K562 (cell line): ENCODE data around the gene KCNMB2. TPM values are rescaled to one million over a fixed set of nuclear protein-coding genes. Genes with fewer than 3 reads are reported as not detected.

Experiments used
- ATAC-seq: fragments of 200-7000 bp; cut with Tn5 transposase; 3 replicates; pipeline ENCODE4 v1.9.1; 2020; ENCODE audit warnings: moderate library complexity
- BruUV-seq: library from RNA; stranded (reverse); fragments of 400-500 nt; replicated peaks from 2 replicates; lab custom pipeline; 2021; lab: Mats Ljungman, UMichigan
- CTCF ChIA-PET: fragments of 300-600 bp; formaldehyde crosslinking; extraction: SDS; loops from one replicate; lab custom pipeline; 2021; ENCODE audit warnings: low intra/inter-chr PET ratio; lab: Yijun Ruan, JAX
- POLR2A ChIA-PET: fragments of 300-600, 350-650 bp; sonication (Branson Sonifier 250); formaldehyde crosslinking; extraction: SDS; loops from one replicate; lab custom pipeline; 2021; ENCODE audit warnings: antibody characterized with exemption, inconsistent platforms; lab: Yijun Ruan, JAX
- DNase-seq, 4 experiments: peaks; one replicate each; pipeline versions ENCODE4 v3.0.0 to v3.0.0-alpha.2; 2011 to 2018; ENCODE audit warnings: low spot score in 3 of 4, mixed read lengths in 3 of 4; ENCODE audit errors: extremely low read depth in 1 of 4
- FAIRE-seq: peaks from 2 replicates; lab custom pipeline; 2011; peaks lifted over from hg19 to GRCh38; lab: Jason Lieb, UNC
- H2AFZ ChIP-seq: 2 replicates; pipeline ENCODE4 v1.6.0; 2011; ENCODE audit warnings: low read depth, low read length, control low read depth, inconsistent platforms
- H3K27ac ChIP-seq: fragments of 200-600 bp; 3 replicates; pipeline ENCODE4 v1.8.0; 2011; ENCODE audit warnings: low read depth, mild to moderate bottlenecking, control low read depth, inconsistent platforms, low read length, moderate library complexity, mixed read lengths; ENCODE audit errors: extremely low read depth
- H3K27me3 ChIP-seq, 2 experiments: fragments of 300-600 bp in 1 of 2; 2 replicates in 1 of 2; 3 replicates in 1 of 2; pipeline versions ENCODE4 v1.6.0 to v1.8.0; 2011; ENCODE audit warnings: inconsistent platforms in 2 of 2, low read length in 2 of 2, mild to moderate bottlenecking in 1 of 2, mixed read lengths in 1 of 2, moderate library complexity in 1 of 2; ENCODE audit not compliant: control insufficient read depth in 2 of 2, insufficient read depth in 2 of 2
- H3K36me3 ChIP-seq: fragments of 300-600 bp; 3 replicates; pipeline ENCODE4 v1.8.0; 2011; ENCODE audit warnings: mild to moderate bottlenecking, low read length, inconsistent platforms; ENCODE audit not compliant: control insufficient read depth, insufficient read depth
- H3K4me1 ChIP-seq, 2 experiments: fragments of 200-600 bp in 1 of 2; replicated peaks in 1 of 2; 2 replicates in 1 of 2; 3 replicates in 1 of 2; pipeline versions ENCODE4 v1.5.1 to v1.8.0; 2011; ENCODE audit warnings: inconsistent platforms in 2 of 2, low read length in 2 of 2, mild to moderate bottlenecking in 1 of 2, mixed read lengths in 1 of 2, moderate library complexity in 1 of 2; ENCODE audit not compliant: control insufficient read depth in 2 of 2, insufficient read depth in 2 of 2
- H3K4me2 ChIP-seq: 2 replicates; pipeline ENCODE4 v1.6.1; 2011; ENCODE audit warnings: low read length, control low read depth, inconsistent platforms, mixed read lengths; ENCODE audit not compliant: insufficient read depth
- H3K4me3 ChIP-seq: fragments of 200-600 bp; sonication (generic), shearing (Covaris generic); 2 replicates; pipeline ENCODE4 v1.5.1; 2016; ENCODE audit warnings: control low read depth, inconsistent platforms
- H3K79me2 ChIP-seq: fragments of 200-600 bp; 3 replicates; pipeline ENCODE4 v1.8.0; 2011; ENCODE audit warnings: low read length, inconsistent platforms; ENCODE audit not compliant: control insufficient read depth, insufficient read depth
- H3K9ac ChIP-seq, 2 experiments: 2 replicates each; pipeline versions ENCODE4 v1.6.0 to v1.6.1; 2011; ENCODE audit warnings: low read depth in 2 of 2, low read length in 2 of 2, control low read depth in 1 of 2, inconsistent platforms in 1 of 2, mild to moderate bottlenecking in 1 of 2, mixed read lengths in 1 of 2; ENCODE audit not compliant: insufficient read depth in 1 of 2
- H3K9me1 ChIP-seq: one replicate; pipeline ENCODE4 v1.6.0; 2011; ENCODE audit warnings: inconsistent platforms, mild to moderate bottlenecking, low read length, moderate library complexity; ENCODE audit not compliant: control insufficient read depth, insufficient read depth
- H3K9me3 ChIP-seq: replicated peaks from 2 replicates; pipeline ENCODE4 v1.5.1; 2011; ENCODE audit warnings: low read depth, low read length, inconsistent platforms; ENCODE audit not compliant: control insufficient read depth, insufficient read depth
- H4K20me1 ChIP-seq: replicated peaks from 2 replicates; pipeline ENCODE4 v1.6.1; 2011; ENCODE audit warnings: low read length, inconsistent platforms, mixed read lengths; ENCODE audit not compliant: control insufficient read depth, insufficient read depth
- CHD7 ChIP-seq: fragments of 200-600 bp; sonication (generic); IDR thresholded peaks from one replicate; pipeline ENCODE4 v1.6.1; 2012; ENCODE audit warnings: mild to moderate bottlenecking, low read depth, low read length, inconsistent platforms
- NR3C1 ChIP-seq: sonication (generic); formaldehyde crosslinking; IDR thresholded peaks from 2 replicates; pipeline ENCODE4 v1.8.1; 2022; ENCODE audit warnings: missing genetic modification reagents
- SIX5 ChIP-seq, 2 experiments: IDR thresholded peaks; 2 replicates each; pipeline ENCODE4 v1.6.1; 2011; ENCODE audit warnings: low read length in 2 of 2, borderline replicate concordance in 1 of 2, low read depth in 1 of 2, mild to moderate bottlenecking in 1 of 2, moderate library complexity in 1 of 2; ENCODE audit not compliant: insufficient read depth in 1 of 2
- SLC30A9 ChIP-seq: fragments of 250-450 bp; sonication (Bioruptor Pico); IDR thresholded peaks from 2 replicates; pipeline ENCODE4 v1.8.0; 2022; ENCODE audit warnings: mild to moderate bottlenecking, moderate library complexity
- SRSF9 ChIP-seq: fragments of 200-400 bp; formaldehyde crosslinking; IDR thresholded peaks from 2 replicates; pipeline ENCODE4 v1.6.1; 2017; ENCODE audit warnings: low read depth, low read length, borderline replicate concordance
- WGBS: fragments of 100-300 bp; shearing (Covaris generic); methylation state at CpG from one replicate; pipeline ENCODE4 v1.1.6; 2016; ENCODE audit warnings: low coverage, mixed read lengths; ENCODE audit not compliant: insufficient coverage; ENCODE audit errors: missing lambda C conversion rate; 5-methylcytosine and 5-hydroxymethylcytosine counted together
- in situ Hi-C: fragments of 300-500 bp; cut with MboI; formaldehyde crosslinking; loops from 4 replicates; pipeline ENCODE4 v1.15.0; 2018; ENCODE audit warnings: inconsistent platforms, mixed read lengths
- intact Hi-C: fragments of 100-400 bp; cut with micrococcal nuclease; formaldehyde crosslinking; loops from 2 replicates; pipeline ENCODE4 v1.14.2; 2022
- polyA plus RNA-seq, 8 experiments: library from polyadenylated mRNA; depleted of rRNA in 4 of 8; stranded (reverse) in 5 of 8; unstranded in 3 of 8; fragments of >200 nt; fragmentation: Nextera tagmentation in 2 of 8; fragmentation: Illumina TruSeq in 1 of 8; extraction: Ambion mirVana in 2 of 8; extraction: Trizol in 1 of 8; gene quantifications; 2 replicates each; pipeline versions ENCODE4 v1.2.1 to v1.2.3, GENCODE V29; 2011 to 2014; ENCODE audit warnings: inconsistent platforms in 1 of 8, missing spikeins in 1 of 8
- total RNA-seq, 7 experiments: library from RNA; depleted of rRNA in 6 of 7; stranded (reverse); fragments of >200 nt in 6 of 7; fragmentation: Illumina TruSeq in 2 of 7; extraction: Trizol in 2 of 7; gene quantifications; 2 replicates each; pipeline versions ENCODE4 v1.2.1 to v1.2.3, GENCODE V29; 2011 to 2021; ENCODE audit warnings: low replicate concordance in 1 of 7

KCNMB2 gene
- total and polyA plus RNA-seq, 9 of the 15 experiments (the other 6 are each of a cell fraction or from before 2014, with no cell fraction given), result 0.04 to 0.15 TPM; not detected in 7

- Histone ChIP-seq H3K9me1 (no peaks in the 10 kb centered on the region), H2AFZ (no peak overlapping the region), H3K27ac (no peak overlapping the region), H3K27me3 (no peaks in the 10 kb centered on the region), H3K4me3 (no peak overlapping the region), H3K36me3 (no peaks in the 10 kb centered on the region), H3K79me2 (no peaks in the 10 kb centered on the region), H3K4me1 (no peaks in the 10 kb centered on the region), H3K9ac (no peak overlapping the region), H3K9me3 (no peaks in the 10 kb centered on the region), H4K20me1 (no peaks in the 10 kb centered on the region), H3K4me2 (no peak overlapping the region)
- FAIRE-seq, result no peak
- no peak for TF ChIP-seq SLC30A9
- TF ChIP-seq SRSF9, result no peak
- TF ChIP-seq SIX5 (IDR thresholded peaks at IDR 0.05; ENCODE audit: borderline replicate concordance in 1 of 2, insufficient read depth in 1 of 2, low read depth in 1 of 2, low read length in 2 of 2), result no peak
- no peak for TF ChIP-seq CHD7
- no peak for TF ChIP-seq NR3C1
- no peak for ATAC-seq
- DNase-seq, result no peak
- CTCF ChIA-PET, result no interaction called here
- in situ Hi-C loops (no loop called here), intact Hi-C loops (no loop called here)
- WGBS, result 0% methylated on average over 8 of the region's 8 CpGs
- BruUV-seq, result no TSS peak
- POLR2A ChIA-PET, result no interaction called here
These were observed 22.4 kb downstream of the KCNMB2 start for GRCh38 chr3:178558637-178559036.
